Vagina (tissue), 2 donors: ENCODE results near the gene B4GAT1. TPM values are rescaled to one million over a fixed set of nuclear protein-coding genes. Genes with fewer than 3 reads are reported as not detected.
A peak's percentile ranks its signal among the peaks of the same experiment; 100 is the strongest.

Experiments used
- DNase-seq, 2 donors: peaks; one replicate each; pipeline ENCODE4 v3.0.0-alpha.2; 2017; ENCODE audit errors: extremely low spot score in 2 of 2
- H3K27ac ChIP-seq: fragments of 200-600 bp; sonication (generic); one replicate; pipeline ENCODE4 v1.5.1; 2019
- H3K27me3 ChIP-seq: fragments of 200-600 bp; sonication (generic); one replicate; pipeline ENCODE4 v1.5.1; 2019
- H3K36me3 ChIP-seq, 2 donors: fragments of 200-600 bp; sonication (generic); one replicate each; pipeline ENCODE4 v1.5.1; 2017 to 2019
- H3K4me1 ChIP-seq: fragments of 200-600 bp; sonication (generic); one replicate; pipeline ENCODE4 v1.5.1; 2019
- H3K4me3 ChIP-seq, 2 donors: fragments of 200-600 bp; sonication (generic); 1 replicate in 1 of 2; 2 replicates in 1 of 2; pipeline ENCODE4 v1.5.1; 2016 to 2019
- H3K9me3 ChIP-seq: fragments of 200-600 bp; sonication (generic); one replicate; pipeline ENCODE4 v1.5.1; 2019
- CTCF ChIP-seq, 3 experiments: fragments of 450-650 bp in 2 of 3; fragments of 200-600 bp in 1 of 3; sonication (generic) in 1 of 3; IDR thresholded peaks; one replicate each; pipeline ENCODE4 v1.5.1; 2017 to 2019; ENCODE audit warnings: antibody characterized with exemption in 3 of 3, mild to moderate bottlenecking in 2 of 3, moderate library complexity in 2 of 3
- POLR2A ChIP-seq, 2 donors: fragments of 450-650 bp; IDR thresholded peaks; one replicate each; pipeline ENCODE4 v1.6.1; 2017; ENCODE audit warnings: antibody characterized with exemption in 2 of 2, mild to moderate bottlenecking in 2 of 2, moderate library complexity in 2 of 2
- POLR2AphosphoS5 ChIP-seq, 2 donors: sonication (generic); formaldehyde crosslinking; IDR thresholded peaks; one replicate each; pipeline ENCODE4 v1.9.0; 2017; ENCODE audit warnings: antibody characterized with exemption in 2 of 2, mild to moderate bottlenecking in 2 of 2, low read depth in 1 of 2; ENCODE audit not compliant: insufficient read depth in 1 of 2
- intact Hi-C: fragments of 100-400 bp; cut with DNase I; formaldehyde crosslinking; loops from one replicate; pipeline ENCODE4 v1.15.1; 2023
- total RNA-seq: library from RNA; depleted of rRNA; stranded (reverse); fragments of >200 nt; gene quantifications from one replicate; pipeline ENCODE4 v1.2.3, GENCODE V29; 2016

Gene B4GAT1
- total RNA-seq, 1 donor from 2014 or later, result 25.0 TPM

- Histone ChIP-seq H3K4me1 (peaks cover 49% of the 10 kb centered on the region), H3K27ac (peak overlapping the region; percentile 67), H3K36me3 (peaks cover 0 to 27% of the 10 kb centered on the region in 2 donors), H3K9me3 (no peaks in the 10 kb centered on the region), H3K27me3 (no peaks in the 10 kb centered on the region), H3K4me3 (peak overlapping the region; percentile 52 to 59)
- intact Hi-C loops, result no loop called here
- DNase-seq, result no peak
- TF ChIP-seq POLR2A (IDR thresholded peaks at IDR 0.05) (no peak), POLR2AphosphoS5 (IDR thresholded peaks at IDR 0.05; ENCODE audit: insufficient read depth in 1 of 2, low read depth in 1 of 2) (no peak), CTCF (IDR thresholded peaks at IDR 0.05) (no peak)
These were observed 12.6 kb downstream of the B4GAT1 start for GRCh38 chr11:66334605-66335442.

GRCh38 chr11:66333896-66334604 lies 13.4 kb downstream of the B4GAT1 start:
- no peak for DNase-seq
- no peak overlapping the region for H3K4me3 ChIP-seq
- H3K36me3 ChIP-seq, result peaks cover 0 to 19% of the 10 kb centered on the region in 2 donors
- H3K27ac ChIP-seq, result no peak overlapping the region
- no peaks in the 10 kb centered on the region for H3K9me3 ChIP-seq
- TF ChIP-seq POLR2AphosphoS5 (IDR thresholded peaks at IDR 0.05; ENCODE audit: insufficient read depth in 1 of 2, low read depth in 1 of 2) (no peak), CTCF (IDR thresholded peaks at IDR 0.05) (no peak), POLR2A (IDR thresholded peaks at IDR 0.05) (no peak)
- no peaks in the 10 kb centered on the region for H3K27me3 ChIP-seq
- peaks cover 49% of the 10 kb centered on the region for H3K4me1 ChIP-seq
- intact Hi-C loops, result no loop called here

GRCh38 chr11:66333220-66333877 lies 14.1 kb downstream of the B4GAT1 start:
- H3K4me1 ChIP-seq, result peaks cover 50% of the 10 kb centered on the region
- intact Hi-C loops, result no loop called here
- H3K9me3 ChIP-seq, result no peaks in the 10 kb centered on the region
- H3K36me3 ChIP-seq, result peaks cover 0 to 14% of the 10 kb centered on the region in 2 donors
- no peak overlapping the region for H3K27ac ChIP-seq
- no peaks in the 10 kb centered on the region for H3K27me3 ChIP-seq
- DNase-seq, result no peak
- H3K4me3 ChIP-seq, result no peak overlapping the region
- TF ChIP-seq POLR2AphosphoS5 (IDR thresholded peaks at IDR 0.05; ENCODE audit: insufficient read depth in 1 of 2, low read depth in 1 of 2) (no peak), POLR2A (IDR thresholded peaks at IDR 0.05) (no peak), CTCF (IDR thresholded peaks at IDR 0.05) (no peak)

- no peaks in the 10 kb centered on the region for H3K27me3 ChIP-seq
- no peaks in the 10 kb centered on the region for H3K9me3 ChIP-seq
- H3K36me3 ChIP-seq, result peaks cover 0 to 12% of the 10 kb centered on the region in 2 donors
- H3K27ac ChIP-seq, result no peak overlapping the region
- DNase-seq, result no peak
- TF ChIP-seq POLR2A (IDR thresholded peaks at IDR 0.05) (no peak), CTCF (IDR thresholded peaks at IDR 0.05) (no peak), POLR2AphosphoS5 (IDR thresholded peaks at IDR 0.05; ENCODE audit: insufficient read depth in 1 of 2, low read depth in 1 of 2) (no peak)
- no peak overlapping the region for H3K4me3 ChIP-seq
- H3K4me1 ChIP-seq, result peaks cover 50% of the 10 kb centered on the region
- intact Hi-C loops, result no loop called here
These were observed 14.8 kb downstream of the B4GAT1 start for GRCh38 chr11:66332371-66333219.
